ENCODE data around the gene XCR1. TPM values are rescaled to one million over a fixed set of nuclear protein-coding genes. Genes with fewer than 3 reads are reported as not detected.
A peak's percentile ranks its signal among the peaks of the same experiment; 100 is the strongest.

XCR1 gene
- total RNA-seq, 1 donor from 2014 or later, result 0.05 TPM

- peak overlapping the region; percentile 61 for H3K4me3 Mint-ChIP-seq
- intact Hi-C loops (cut with micrococcal nuclease), result loop anchor here (5.0 kb wide), 2 partner anchors 117 to 318 kb away; no protein-coding TSS in a partner anchor
- no peaks in the 10 kb centered on the region for H3K27me3 Mint-ChIP-seq
- no peak for DNase-seq
- H3K4me1 Mint-ChIP-seq, result peaks cover 78% of the 10 kb centered on the region
- peaks cover 82% of the 10 kb centered on the region for H3K36me3 Mint-ChIP-seq (ENCODE audit: low read depth)
- H3K9me3 Mint-ChIP-seq, result peaks cover 3% of the 10 kb centered on the region
- peak overlapping the region; percentile 95 for H3K27ac Mint-ChIP-seq
Measured at GRCh38 chr3:45979378-45979777, 47.9 kb downstream of the XCR1 start.

GRCh38 chr3:45978006-45978761 lies 49.1 kb downstream of the XCR1 start:
- peak overlapping the region; percentile 80 for H3K4me3 Mint-ChIP-seq
- peak; percentile 91 for DNase-seq
- intact Hi-C loops (cut with micrococcal nuclease), result loop anchor here (1.0 to 5.0 kb wide), 3 partner anchors 14 to 319 kb away; no protein-coding TSS in a partner anchor
- peaks cover 84% of the 10 kb centered on the region for H3K4me1 Mint-ChIP-seq
- H3K27ac Mint-ChIP-seq, result peak overlapping the region; percentile 95
- peaks cover 81% of the 10 kb centered on the region for H3K36me3 Mint-ChIP-seq (ENCODE audit: low read depth)
- peaks cover 3% of the 10 kb centered on the region for H3K9me3 Mint-ChIP-seq
- no peaks in the 10 kb centered on the region for H3K27me3 Mint-ChIP-seq

DNA sequence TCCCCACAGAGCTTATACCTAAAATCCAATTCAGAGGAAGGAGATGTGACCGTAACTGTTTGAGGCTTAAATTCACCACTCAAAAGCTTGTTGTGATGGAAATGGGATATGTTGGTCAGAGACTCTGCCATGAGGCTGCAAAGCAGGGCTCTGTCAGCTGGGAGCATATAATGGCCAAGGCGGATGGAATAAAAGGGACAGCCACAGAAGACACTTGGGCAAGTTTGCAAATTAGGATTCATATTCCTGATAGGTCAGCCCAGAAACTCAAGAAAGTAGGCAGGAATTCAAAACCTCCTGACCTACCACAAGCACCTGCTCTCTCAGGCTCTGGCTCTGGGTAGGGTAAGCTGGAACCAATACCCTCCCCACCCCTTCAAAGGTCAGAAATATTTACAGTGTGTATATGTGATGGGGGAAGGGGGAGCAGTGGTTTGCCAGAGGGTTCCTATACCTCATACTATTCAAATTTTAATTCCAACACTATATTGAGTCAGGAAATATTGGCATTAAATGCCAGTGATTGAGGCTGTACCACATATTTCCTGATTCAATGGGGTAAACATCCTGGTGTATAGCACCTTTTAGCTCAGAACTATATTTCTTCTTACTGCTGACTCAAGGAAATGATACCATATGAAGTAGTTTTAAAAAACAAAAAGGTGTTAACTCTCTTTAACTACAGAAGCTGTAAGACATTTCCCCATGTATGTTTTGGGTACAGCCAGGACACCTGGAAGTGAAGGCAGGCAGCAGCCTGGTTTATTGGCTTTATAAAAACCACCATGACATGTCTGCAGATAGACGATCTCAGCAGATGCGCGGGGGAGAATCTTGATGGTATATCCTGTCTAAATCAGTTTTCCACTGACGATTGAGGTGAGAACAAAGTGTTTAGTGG lies 50.8 kb downstream of the XCR1 start:
- peak; percentile 80 for DNase-seq
- Mint-ChIP-seq H3K4me1 (peaks cover 88% of the 10 kb centered on the region), H3K27me3 (no peaks in the 10 kb centered on the region), H3K36me3 (ENCODE audit: low read depth) (peaks cover 79% of the 10 kb centered on the region), H3K4me3 (peak overlapping the region; percentile 57), H3K27ac (peak overlapping the region; percentile 87), H3K9me3 (peaks cover 3% of the 10 kb centered on the region)
- intact Hi-C loops (cut with micrococcal nuclease), result loop anchor here (5.0 kb wide), 2 partner anchors 114 to 321 kb away; no protein-coding TSS in a partner anchor

- intact Hi-C loops (cut with micrococcal nuclease), result loop anchor here (5.0 kb wide), 2 partner anchors 113 to 322 kb away; no protein-coding TSS in a partner anchor
- Mint-ChIP-seq H3K4me1 (peaks cover 86% of the 10 kb centered on the region), H3K27me3 (no peaks in the 10 kb centered on the region), H3K27ac (peak overlapping the region; percentile 87), H3K9me3 (peaks cover 3% of the 10 kb centered on the region), H3K36me3 (ENCODE audit: low read depth) (peaks cover 80% of the 10 kb centered on the region), H3K4me3 (peak overlapping the region; percentile 57)
- no peak for DNase-seq
Measured at GRCh38 chr3:45975686-45976085, 51.6 kb downstream of the XCR1 start.

DNA sequence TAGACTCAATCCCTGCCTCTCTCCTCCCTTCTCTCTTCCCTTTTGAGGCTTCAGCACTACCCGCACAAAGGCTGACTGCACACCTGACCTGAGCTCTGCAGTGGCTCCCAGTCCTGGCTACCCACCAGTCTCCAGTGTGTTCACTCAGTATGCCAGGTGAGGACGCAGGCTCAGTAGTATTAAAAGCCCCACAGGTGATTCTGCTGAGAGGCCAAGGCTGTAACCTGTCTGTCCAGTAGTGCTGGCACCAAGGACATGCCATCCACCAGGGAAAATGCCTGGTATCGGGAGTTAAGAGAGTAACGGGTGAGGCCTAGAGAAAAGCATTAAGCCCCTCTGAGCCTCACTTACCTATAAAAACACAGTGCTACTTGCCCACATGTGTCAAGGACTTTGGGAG lies 52.6 kb downstream of the XCR1 start:
- intact Hi-C loops (cut with micrococcal nuclease), result loop anchor here (5.0 kb wide), 2 partner anchors 112 to 323 kb away; no protein-coding TSS in a partner anchor
- no peak for DNase-seq
- H3K4me3 Mint-ChIP-seq, result no peak overlapping the region
- peak overlapping the region; percentile 42 for H3K27ac Mint-ChIP-seq
- no peaks in the 10 kb centered on the region for H3K27me3 Mint-ChIP-seq
- peaks cover 84% of the 10 kb centered on the region for H3K4me1 Mint-ChIP-seq
- H3K9me3 Mint-ChIP-seq, result peaks cover 3% of the 10 kb centered on the region
- H3K36me3 Mint-ChIP-seq (ENCODE audit: low read depth), result peaks cover 83% of the 10 kb centered on the region

DNA sequence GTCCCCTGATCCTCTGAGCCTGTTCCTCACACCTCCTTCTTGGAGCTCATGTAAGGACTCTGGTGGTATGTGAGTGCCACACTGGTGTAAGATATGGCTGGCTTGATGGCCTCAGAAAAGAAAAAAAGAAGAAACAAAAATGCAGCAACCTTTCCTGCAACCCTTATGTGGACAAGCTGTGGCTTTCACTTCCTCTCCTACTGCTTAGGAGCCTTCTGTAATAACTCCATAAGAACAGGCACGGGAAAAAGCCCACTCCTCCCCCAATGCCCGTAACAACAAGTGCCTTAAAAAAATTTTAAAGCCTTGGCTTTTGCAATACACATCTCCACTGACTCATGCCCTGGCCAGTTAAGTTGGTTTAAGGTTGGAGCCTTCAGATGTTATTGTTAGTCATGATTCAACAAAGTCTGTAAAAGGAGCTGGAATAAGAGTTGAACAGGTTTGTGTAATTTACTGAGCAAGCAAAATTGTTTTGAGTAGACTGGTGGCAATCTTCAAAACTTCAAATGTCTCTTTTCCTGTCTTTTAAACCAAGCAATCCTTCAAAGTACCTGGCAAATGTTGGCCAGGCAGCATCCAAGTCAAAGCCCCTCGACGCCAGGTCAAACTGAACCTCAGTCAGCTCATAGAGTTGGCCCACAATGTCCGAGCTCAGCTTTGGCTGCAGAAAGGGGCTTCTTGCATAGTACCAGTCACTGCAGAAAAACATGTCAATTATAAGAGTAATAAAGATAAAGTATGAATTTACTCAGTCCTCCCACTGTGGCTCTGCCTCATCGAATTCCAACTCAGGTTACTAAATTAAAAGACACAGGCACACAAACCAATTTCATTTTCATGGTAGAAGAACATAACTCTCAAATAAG lies 54.5 kb downstream of the XCR1 start:
- no peak for DNase-seq
- Mint-ChIP-seq H3K4me1 (peaks cover 76% of the 10 kb centered on the region), H3K27me3 (no peaks in the 10 kb centered on the region), H3K4me3 (peak overlapping the region; percentile 33), H3K36me3 (ENCODE audit: low read depth) (peaks cover 84% of the 10 kb centered on the region), H3K27ac (peak overlapping the region; percentile 72), H3K9me3 (no peaks in the 10 kb centered on the region)
- intact Hi-C loops (cut with micrococcal nuclease), result loop anchor here (1.0 to 2.0 kb wide), 2 partner anchors 8 to 46 kb away; no protein-coding TSS in a partner anchor

DNA sequence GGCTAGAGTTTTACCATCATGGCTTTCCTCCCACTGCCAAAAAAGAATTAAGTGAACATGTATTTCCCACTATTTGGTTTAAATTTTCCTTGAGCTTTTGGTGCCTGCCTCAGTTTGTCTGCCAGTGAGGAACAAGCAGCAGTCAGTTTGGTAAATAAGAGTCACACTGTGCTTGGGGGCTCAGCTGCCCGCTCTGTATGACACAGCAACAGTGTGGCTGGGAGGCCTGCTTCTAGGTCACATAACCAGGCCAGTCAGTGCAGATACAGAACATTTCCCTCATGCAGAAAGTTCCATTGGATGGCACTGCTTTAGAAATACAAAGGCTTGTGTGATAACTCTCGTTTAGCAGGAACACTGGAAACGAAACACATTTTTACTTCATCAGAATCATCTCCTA lies 57.3 kb downstream of the XCR1 start:
- Mint-ChIP-seq H3K27me3 (no peaks in the 10 kb centered on the region), H3K36me3 (ENCODE audit: low read depth) (peaks cover 84% of the 10 kb centered on the region), H3K27ac (peak overlapping the region; percentile 10), H3K4me1 (peaks cover 69% of the 10 kb centered on the region), H3K4me3 (no peak overlapping the region), H3K9me3 (no peaks in the 10 kb centered on the region)
- intact Hi-C loops (cut with micrococcal nuclease), result no loop called here
- no peak for DNase-seq

DNA sequence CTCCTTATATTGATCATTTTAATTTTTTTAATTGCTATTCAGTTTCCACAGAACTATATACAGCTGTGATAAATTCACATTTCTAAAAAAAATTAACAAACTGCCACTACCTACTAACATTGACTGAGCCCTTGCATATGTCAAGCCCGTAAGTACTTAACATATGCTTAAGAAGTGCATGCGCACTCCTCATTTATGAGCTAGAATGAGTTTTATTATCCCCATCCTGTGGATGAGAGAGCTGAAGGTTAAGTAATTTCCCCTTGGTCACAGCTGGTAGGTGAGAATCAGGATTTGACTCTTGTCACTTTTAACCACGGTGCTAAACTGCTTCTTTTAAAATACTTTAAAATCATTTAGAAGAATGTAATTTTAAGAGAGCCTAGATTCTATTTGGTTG lies 58.2 kb downstream of the XCR1 start:
- H3K27me3 Mint-ChIP-seq, result no peaks in the 10 kb centered on the region
- no peak for DNase-seq
- H3K27ac Mint-ChIP-seq, result no peak overlapping the region
- intact Hi-C loops (cut with micrococcal nuclease), result no loop called here
- H3K9me3 Mint-ChIP-seq, result no peaks in the 10 kb centered on the region
- peaks cover 86% of the 10 kb centered on the region for H3K36me3 Mint-ChIP-seq (ENCODE audit: low read depth)
- no peak overlapping the region for H3K4me3 Mint-ChIP-seq
- H3K4me1 Mint-ChIP-seq, result peaks cover 71% of the 10 kb centered on the region

GRCh38 chr3:45968706-45969105 lies 58.6 kb downstream of the XCR1 start:
- H3K4me3 Mint-ChIP-seq, result no peak overlapping the region
- intact Hi-C loops (cut with micrococcal nuclease), result no loop called here
- peaks cover 73% of the 10 kb centered on the region for H3K4me1 Mint-ChIP-seq
- H3K27ac Mint-ChIP-seq, result no peak overlapping the region
- peaks cover 87% of the 10 kb centered on the region for H3K36me3 Mint-ChIP-seq (ENCODE audit: low read depth)
- no peaks in the 10 kb centered on the region for H3K9me3 Mint-ChIP-seq
- no peaks in the 10 kb centered on the region for H3K27me3 Mint-ChIP-seq
- DNase-seq, result no peak

- Mint-ChIP-seq H3K27me3 (no peaks in the 10 kb centered on the region), H3K36me3 (ENCODE audit: low read depth) (peaks cover 87% of the 10 kb centered on the region), H3K27ac (no peak overlapping the region), H3K4me1 (peaks cover 74% of the 10 kb centered on the region), H3K9me3 (no peaks in the 10 kb centered on the region), H3K4me3 (no peak overlapping the region)
- intact Hi-C loops (cut with micrococcal nuclease), result no loop called here
- no peak for DNase-seq
Measured at GRCh38 chr3:45968149-45968548, 59.1 kb downstream of the XCR1 start.

- Mint-ChIP-seq H3K4me3 (peak overlapping the region; percentile 18), H3K4me1 (peaks cover 74% of the 10 kb centered on the region), H3K27ac (no peak overlapping the region), H3K36me3 (ENCODE audit: low read depth) (peaks cover 87% of the 10 kb centered on the region), H3K9me3 (no peaks in the 10 kb centered on the region), H3K27me3 (no peaks in the 10 kb centered on the region)
- intact Hi-C loops (cut with micrococcal nuclease), result no loop called here
- no peak for DNase-seq
Measured at GRCh38 chr3:45967724-45968123, 59.6 kb downstream of the XCR1 start.

Data from activated CD4-positive, alpha-beta T cell treated with anti-CD3 and anti-CD28 coated beads, Interleukin-2, amount 10 ng/mL, durations not matched to agents 24 days and 14 days (primary cell).